Neuronal stem cell (in vitro differentiated cells): ENCODE measurements around the gene ERO1B. TPM values are rescaled to one million over a fixed set of nuclear protein-coding genes. Genes with fewer than 3 reads are reported as not detected.
"Not testable (repeated sequence)": the region's sequence is repeated elsewhere in the genome, so short reads cannot be mapped to it uniquely, and the experiment has no call there.

Experiments
- DNase-seq: peaks from one replicate; pipeline ENCODE4 v3.0.0-alpha.2; 2013; ENCODE audit warnings: low spot score
- H2AFZ ChIP-seq: one replicate; pipeline ENCODE4 v1.6.1; 2013; ENCODE audit warnings: mild to moderate bottlenecking, low read length, inconsistent platforms
- H2AK5ac ChIP-seq: 2 replicates; pipeline ENCODE4 v1.6.1; 2013; ENCODE audit warnings: low read depth, mild to moderate bottlenecking, inconsistent platforms, low read length, moderate library complexity, mixed read lengths
- H2BK120ac ChIP-seq: 2 replicates; pipeline ENCODE4 v1.6.1; 2013; ENCODE audit warnings: low read depth, mild to moderate bottlenecking, inconsistent platforms, low read length, moderate library complexity, mixed read lengths
- H2BK12ac ChIP-seq: one replicate; pipeline ENCODE4 v1.6.1; 2013; ENCODE audit warnings: low read length, inconsistent platforms
- H2BK15ac ChIP-seq: 2 replicates; pipeline ENCODE4 v1.6.1; 2013; ENCODE audit warnings: mild to moderate bottlenecking, low read length, inconsistent platforms, mixed read lengths
- H2BK5ac ChIP-seq: one replicate; pipeline ENCODE4 v1.6.1; 2013; ENCODE audit warnings: inconsistent platforms, mild to moderate bottlenecking, low read length, moderate library complexity
- H3K14ac ChIP-seq: one replicate; pipeline ENCODE4 v1.6.1; 2013; ENCODE audit warnings: low read length, inconsistent platforms
- H3K18ac ChIP-seq: 2 replicates; pipeline ENCODE4 v1.6.1; 2013; ENCODE audit warnings: low read length, inconsistent platforms
- H3K23ac ChIP-seq: 2 replicates; pipeline ENCODE4 v1.6.1; 2013; ENCODE audit warnings: low read depth, mild to moderate bottlenecking, mixed read lengths, low read length, inconsistent platforms; ENCODE audit not compliant: poor library complexity
- H3K27ac ChIP-seq: replicated peaks from 3 replicates; pipeline ENCODE4 v1.5.1; 2013; ENCODE audit warnings: low read length, inconsistent platforms
- H3K27me3 ChIP-seq, 3 experiments: 2 replicates each; pipeline ENCODE4 v1.6.1; 2013; ENCODE audit warnings: low read length in 3 of 3, mild to moderate bottlenecking in 2 of 3, inconsistent platforms in 1 of 3, low read depth in 1 of 3, mixed read lengths in 1 of 3, moderate library complexity in 1 of 3; ENCODE audit not compliant: control insufficient read depth in 3 of 3, insufficient read depth in 3 of 3
- H3K36me3 ChIP-seq, 2 donors: replicated peaks in 1 of 2; 2 replicates each; pipeline ENCODE4 v1.6.1; 2013; ENCODE audit warnings: low read length in 2 of 2; ENCODE audit not compliant: control insufficient read depth in 2 of 2, insufficient read depth in 2 of 2
- H3K4ac ChIP-seq: 2 replicates; pipeline ENCODE4 v1.6.1; 2013; ENCODE audit warnings: inconsistent platforms, mild to moderate bottlenecking, low read length, moderate library complexity
- H3K4me1 ChIP-seq, 2 donors: 1 replicate in 1 of 2; 2 replicates in 1 of 2; pipeline ENCODE4 v1.6.1; 2013; ENCODE audit warnings: low read length in 2 of 2, low read depth in 1 of 2; ENCODE audit not compliant: control insufficient read depth in 2 of 2, insufficient read depth in 1 of 2
- H3K4me2 ChIP-seq: one replicate; pipeline ENCODE4 v1.6.1; 2013; ENCODE audit warnings: mild to moderate bottlenecking, low read length, inconsistent platforms; ENCODE audit not compliant: insufficient read depth, poor library complexity, severe bottlenecking
- H3K4me3 ChIP-seq, 2 donors: 2 replicates each; pipeline ENCODE4 v1.5.1; 2013; ENCODE audit warnings: low read length in 2 of 2, mild to moderate bottlenecking in 2 of 2, inconsistent platforms in 1 of 2, moderate library complexity in 1 of 2
- H3K79me1 ChIP-seq: one replicate; pipeline ENCODE4 v1.6.1; 2013; ENCODE audit warnings: low read depth, mild to moderate bottlenecking, inconsistent platforms, low read length, moderate library complexity
- H3K9ac ChIP-seq: one replicate; pipeline ENCODE4 v1.6.1; 2013; ENCODE audit warnings: mild to moderate bottlenecking, low read depth, low read length, inconsistent platforms; ENCODE audit not compliant: poor library complexity
- H3K9me3 ChIP-seq, 2 donors: replicated peaks in 1 of 2; 2 replicates each; pipeline versions ENCODE3 to v1.6.1; 2013; ENCODE audit warnings: low read length in 2 of 2, mild to moderate bottlenecking in 2 of 2, inconsistent platforms in 1 of 2, low read depth in 1 of 2, mixed read lengths in 1 of 2, moderate library complexity in 1 of 2; ENCODE audit not compliant: control insufficient read depth in 2 of 2, insufficient read depth in 1 of 2
- H4K8ac ChIP-seq: one replicate; pipeline ENCODE4 v1.6.1; 2013; ENCODE audit warnings: low read depth, mild to moderate bottlenecking, inconsistent platforms, low read length, moderate library complexity
- H4K91ac ChIP-seq: one replicate; pipeline ENCODE4 v1.6.1; 2013; ENCODE audit warnings: low read length, low read depth, mild to moderate bottlenecking, inconsistent platforms; ENCODE audit not compliant: poor library complexity
- WGBS, 2 donors: extraction: QIAGEN DNeasy Blood & Tissue Kit; methylation state at CpG; one replicate each; pipeline ENCODE4 v1.1.7; 2013; ENCODE audit warnings: missing lambda C conversion rate in 2 of 2, mixed read lengths in 1 of 2; ENCODE audit not compliant: insufficient read length in 2 of 2, insufficient replicate concordance in 1 of 2; ENCODE audit errors: extremely low coverage in 2 of 2; 5-methylcytosine and 5-hydroxymethylcytosine counted together
- polyA plus RNA-seq, 2 experiments: library from polyadenylated mRNA; stranded (reverse); fragments of 200-250 nt; gene quantifications; one replicate each; pipeline ENCODE4 v1.2.3, GENCODE V29; 2013

The ERO1B gene
- 1.2 TPM for polyA plus RNA-seq (2013, experiment 1 of 2)
- 1.3 TPM for polyA plus RNA-seq (2013, experiment 2 of 2)

- peak; percentile 98 for DNase-seq
- Histone ChIP-seq H2BK5ac (no peak within 1 kb of the TSS), H3K4me2 (peak within 1 kb of the TSS; percentile 87), H4K8ac (no peak within 1 kb of the TSS), H3K18ac (peak within 1 kb of the TSS; percentile 96), H3K79me1 (no peaks in the 10 kb centered on the region), H3K4me1 (peaks cover 4 to 10% of the 10 kb centered on the region in 2 donors), H3K27ac (no peak within 1 kb of the TSS), H2AFZ (peak within 1 kb of the TSS; percentile 98), H3K23ac (peak within 1 kb of the TSS; percentile 97), H3K27me3 (peaks cover 5 to 36% (median 14%) of the 10 kb centered on the region in 3 experiments), H2BK120ac (no peak within 1 kb of the TSS), H2AK5ac (no peak within 1 kb of the TSS), H3K9me3 (no peaks in the 10 kb centered on the region), H3K36me3 (no peaks in the 10 kb centered on the region), H2BK12ac (no peak within 1 kb of the TSS), H3K4ac (no peak within 1 kb of the TSS), H4K91ac (no peak within 1 kb of the TSS), H3K9ac (peak within 1 kb of the TSS; percentile 84), H3K14ac (peak within 1 kb of the TSS; percentile 71), H2BK15ac (peak within 1 kb of the TSS; percentile 67), H3K4me3 (peak within 1 kb of the TSS; percentile 68 to 96)
- no CpG with 5 or more reads among the region's 81 CpGs for WGBS, 2 donors
These were observed at the start of gene ERO1B for GRCh38 chr1:236281654-236282424. ERO1B (minus strand) TSS chr1:236281958; CDS start chr1:236281783, 175 bp downstream.

DNA sequence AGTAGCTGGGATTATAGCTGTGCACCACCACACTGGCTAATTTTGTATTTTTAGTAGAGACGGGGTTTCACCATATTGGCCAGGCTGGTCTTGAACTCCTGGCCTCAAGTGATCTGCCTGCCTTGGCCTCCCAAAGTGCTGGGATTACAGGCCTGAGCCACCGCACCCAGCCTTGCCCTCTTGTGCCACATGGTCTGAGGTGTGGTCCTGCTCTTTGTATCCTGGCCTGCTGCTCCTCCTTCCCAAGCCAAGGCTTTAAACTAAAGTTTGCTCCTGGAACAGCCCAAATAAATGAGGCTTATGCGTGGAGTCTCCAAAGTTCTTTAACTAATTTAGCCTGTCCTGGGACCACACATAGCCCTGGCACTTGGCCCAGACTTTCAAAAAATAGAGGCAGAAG lies 49.7 kb upstream of the ERO1B start:
- not testable (repeated sequence) for H3K27ac ChIP-seq, H3K4ac ChIP-seq, H2BK120ac ChIP-seq, H3K9ac ChIP-seq, H4K8ac ChIP-seq, H3K79me1 ChIP-seq, H3K36me3 ChIP-seq, DNase-seq, H2BK12ac ChIP-seq, H2AK5ac ChIP-seq, H3K4me2 ChIP-seq, H3K4me1 ChIP-seq, H4K91ac ChIP-seq, H2BK5ac ChIP-seq, H3K18ac ChIP-seq, H3K23ac ChIP-seq, H2BK15ac ChIP-seq, H3K14ac ChIP-seq, H2AFZ ChIP-seq, H3K27me3 ChIP-seq, H3K9me3 ChIP-seq, H3K4me3 ChIP-seq
- no CpG with 5 or more reads among the region's 3 CpGs for WGBS, 2 donors

DNA sequence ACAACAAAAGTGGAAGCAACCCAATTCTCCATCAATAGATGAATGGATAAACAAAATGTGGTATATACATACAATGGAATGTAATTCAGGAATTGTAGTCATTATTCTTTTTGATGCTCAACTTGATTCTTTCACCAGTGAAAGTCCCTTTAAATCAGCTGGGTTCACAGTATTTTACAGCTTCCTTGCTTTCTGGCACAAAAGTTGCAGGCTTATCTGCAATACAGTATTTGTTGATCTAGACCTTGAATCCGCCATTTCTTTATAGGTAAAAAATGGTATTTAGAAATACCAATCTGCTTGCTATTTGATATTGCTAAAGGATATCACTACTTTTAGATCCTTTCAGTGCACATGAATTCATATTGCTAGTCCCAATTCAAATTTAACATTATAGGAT lies 44.7 kb upstream of the ERO1B start:
- H3K4me1 ChIP-seq: no peaks in the 10 kb centered on the region
- no peak overlapping the region for H3K18ac ChIP-seq
- H3K4ac ChIP-seq: no peak overlapping the region
- no peak overlapping the region for H2BK5ac ChIP-seq
- no peaks in the 10 kb centered on the region for H3K9me3 ChIP-seq
- no peak overlapping the region for H3K9ac ChIP-seq
- H3K36me3 ChIP-seq: no peaks in the 10 kb centered on the region
- no peak overlapping the region for H2BK120ac ChIP-seq
- no CpG with 5 or more reads among the region's 1 CpG for whole genome bisulfite sequencing, 2 donors
- no peak for DNase-seq
- no peak overlapping the region for H3K27ac ChIP-seq
- H3K27me3 ChIP-seq: no peaks in the 10 kb centered on the region
- no peak overlapping the region for H2AK5ac ChIP-seq
- no peak overlapping the region for H3K4me3 ChIP-seq
- no peak overlapping the region for H3K23ac ChIP-seq
- H3K79me1 ChIP-seq: no peaks in the 10 kb centered on the region
- H3K14ac ChIP-seq: no peak overlapping the region
- H4K91ac ChIP-seq: no peak overlapping the region
- H4K8ac ChIP-seq: no peak overlapping the region
- H2AFZ ChIP-seq: no peak overlapping the region
- no peak overlapping the region for H2BK12ac ChIP-seq
- H3K4me2 ChIP-seq: no peak overlapping the region
- H2BK15ac ChIP-seq: no peak overlapping the region

- Histone ChIP-seq H3K9ac (no peak overlapping the region), H4K91ac (no peak overlapping the region), H2BK120ac (no peak overlapping the region), H3K4me3 (no peak overlapping the region), H2BK12ac (no peak overlapping the region), H2AFZ (no peak overlapping the region), H3K36me3 (no peaks in the 10 kb centered on the region), H2AK5ac (no peak overlapping the region), H2BK15ac (no peak overlapping the region), H3K4me2 (no peak overlapping the region), H3K27ac (no peak overlapping the region), H3K9me3 (no peaks in the 10 kb centered on the region), H3K79me1 (no peaks in the 10 kb centered on the region), H3K4me1 (no peaks in the 10 kb centered on the region), H3K14ac (no peak overlapping the region), H4K8ac (no peak overlapping the region), H2BK5ac (no peak overlapping the region), H3K27me3 (no peaks in the 10 kb centered on the region), H3K23ac (no peak overlapping the region), H3K4ac (no peak overlapping the region), H3K18ac (no peak overlapping the region)
- DNase-seq: no peak
- no CpG with 5 or more reads among the region's 2 CpGs for WGBS, 2 donors
These were observed 43.8 kb upstream of the ERO1B start for GRCh38 chr1:236325567-236325966.
